Neural cell (in vitro differentiated cells): ENCODE results near the gene LPAR5. TPM values are rescaled to one million over a fixed set of nuclear protein-coding genes. Genes with fewer than 3 reads are reported as not detected.

ENCODE experiments used
- H2AFZ ChIP-seq: fragments of 200-600, 300-800 bp; sonication (generic), shearing (Covaris generic); 2 replicates; pipeline ENCODE4 v1.6.0; 2014; ENCODE audit warnings: low read depth, mild to moderate bottlenecking, antibody characterized with exemption, low read length, moderate library complexity
- H3F3A ChIP-seq: fragments of 200-600 bp; shearing (Covaris generic); 2 replicates; pipeline ENCODE4 v1.6.1; 2016; ENCODE audit warnings: mild to moderate bottlenecking, moderate library complexity, mixed read lengths, antibody characterized with exemption, low read length; ENCODE audit not compliant: insufficient read depth, poor library complexity, severe bottlenecking
- H3K27ac ChIP-seq: fragments of 200-600, 300-800 bp; sonication (generic), shearing (Covaris generic); 2 replicates; pipeline ENCODE4 v1.5.1; 2014; ENCODE audit warnings: mild to moderate bottlenecking, low read length, moderate library complexity
- H3K27me3 ChIP-seq: fragments of 300-800, 200-600 bp; sonication (generic), shearing (Covaris generic); 2 replicates; pipeline ENCODE4 v1.6.0; 2014; ENCODE audit warnings: mild to moderate bottlenecking, low read depth, low read length, moderate library complexity; ENCODE audit not compliant: insufficient read depth
- H3K36me3 ChIP-seq: fragments of 300-800, 200-600 bp; sonication (generic), shearing (Covaris generic); 2 replicates; pipeline ENCODE4 v1.5.1; 2014; ENCODE audit warnings: mild to moderate bottlenecking, antibody characterized with exemption, low read length, moderate library complexity; ENCODE audit not compliant: insufficient read depth
- H3K4me2 ChIP-seq: fragments of 300-800, 200-600 bp; sonication (generic), shearing (Covaris generic); 2 replicates; pipeline ENCODE4 v1.6.0; 2014; ENCODE audit warnings: mild to moderate bottlenecking, low read length
- H3K4me3 ChIP-seq: fragments of 300-800, 200-600 bp; sonication (generic), shearing (Covaris generic); 2 replicates; pipeline ENCODE4 v1.5.1; 2014; ENCODE audit warnings: mild to moderate bottlenecking, low read length, moderate library complexity
- H3K79me2 ChIP-seq: fragments of 200-600 bp; shearing (Covaris generic); replicated peaks from 2 replicates; pipeline ENCODE4 v1.6.0; 2014; ENCODE audit warnings: mild to moderate bottlenecking, low read length, moderate library complexity; ENCODE audit not compliant: insufficient read depth
- H3K9ac ChIP-seq: fragments of 300-800, 200-600 bp; sonication (generic), shearing (Covaris generic); 2 replicates; pipeline ENCODE4 v1.6.1; 2016; ENCODE audit warnings: mild to moderate bottlenecking, low read length, mixed read lengths
- H3K9me2 ChIP-seq: fragments of 200-600 bp; shearing (Covaris generic); 2 replicates; pipeline ENCODE4 v1.6.1; 2016; ENCODE audit warnings: mild to moderate bottlenecking, low read length, mixed read lengths; ENCODE audit not compliant: insufficient read depth
- H3K9me3 ChIP-seq: fragments of 200-600, 300-800 bp; sonication (generic), shearing (Covaris generic); 2 replicates; pipeline ENCODE4 v1.6.1; 2016; ENCODE audit warnings: mild to moderate bottlenecking, mixed run types, low read length, moderate library complexity, mixed read lengths
- H4K20me1 ChIP-seq: fragments of 200-600 bp; shearing (Covaris generic); 2 replicates; pipeline ENCODE4 v1.6.1; 2016; ENCODE audit warnings: mild to moderate bottlenecking, mixed run types; ENCODE audit not compliant: insufficient read depth
- CTCF ChIP-seq: fragments of 450-650 bp; IDR thresholded peaks from 2 replicates; pipeline ENCODE4 v1.5.1; 2014; ENCODE audit warnings: antibody characterized with exemption, mild to moderate bottlenecking, moderate library complexity; ENCODE audit not compliant: poor library complexity, severe bottlenecking
- EP300 ChIP-seq: fragments of 450-650 bp; conservative IDR thresholded peaks from 2 replicates; pipeline ENCODE4 v1.6.1; 2014; ENCODE audit warnings: antibody characterized with exemption, mild to moderate bottlenecking, moderate library complexity; ENCODE audit not compliant: poor library complexity, severe bottlenecking
- EZH2 ChIP-seq: fragments of 200-600, 300-800 bp; shearing (Covaris generic), sonication (generic); IDR thresholded peaks from 2 replicates; pipeline ENCODE4 v1.6.1; 2014; ENCODE audit warnings: antibody characterized with exemption, low read length, borderline replicate concordance, mild to moderate bottlenecking; ENCODE audit not compliant: insufficient read depth, poor library complexity, severe bottlenecking
- MXI1 ChIP-seq: fragments of 450-650 bp; conservative IDR thresholded peaks from 2 replicates; pipeline ENCODE4 v1.6.1; 2014; ENCODE audit warnings: antibody characterized with exemption, mild to moderate bottlenecking; ENCODE audit not compliant: poor library complexity, severe bottlenecking
- POLR2AphosphoS5 ChIP-seq: IDR thresholded peaks from 2 replicates; pipeline ENCODE4 v1.6.1; 2012
- RAD21 ChIP-seq: fragments of 450-650 bp; conservative IDR thresholded peaks from 2 replicates; pipeline ENCODE4 v1.6.1; 2014; ENCODE audit warnings: antibody characterized with exemption, mild to moderate bottlenecking, moderate library complexity
- REST ChIP-seq: IDR thresholded peaks from 2 replicates; pipeline ENCODE4 v1.6.1; 2012; ENCODE audit warnings: borderline replicate concordance
- SMC3 ChIP-seq: fragments of 450-650 bp; conservative IDR thresholded peaks from 2 replicates; pipeline ENCODE4 v1.6.1; 2014; ENCODE audit warnings: antibody characterized with exemption, mild to moderate bottlenecking, moderate library complexity; ENCODE audit not compliant: poor library complexity
- TAF1 ChIP-seq: IDR thresholded peaks from 2 replicates; pipeline ENCODE4 v1.6.1; 2012; ENCODE audit warnings: low read depth
- polyA plus RNA-seq: library from polyadenylated mRNA; depleted of rRNA; stranded (reverse); fragments of >200 nt; gene quantifications from 2 replicates; pipeline ENCODE4 v1.2.3, GENCODE V29; 2014

LPAR5 gene
- polyA plus RNA-seq, 1 donor from 2014 or later: not detected

- Histone ChIP-seq H3K9me2 (no peaks in the 10 kb centered on the region), H3K36me3 (peaks cover 14% of the 10 kb centered on the region), H4K20me1 (no peaks in the 10 kb centered on the region), H2AFZ (no peak overlapping the region), H3K27ac (no peak overlapping the region), H3K4me3 (no peak overlapping the region), H3K27me3 (no peaks in the 10 kb centered on the region), H3K9me3 (no peaks in the 10 kb centered on the region), H3K4me2 (no peak overlapping the region), H3K9ac (no peak overlapping the region), H3F3A (no peaks in the 10 kb centered on the region), H3K79me2 (no peaks in the 10 kb centered on the region)
- TF ChIP-seq CTCF (no peak), TAF1 (no peak), MXI1 (no peak), EP300 (no peak), REST (no peak), SMC3 (no peak), POLR2AphosphoS5 (no peak), EZH2 (no peak), RAD21 (no peak)
These were observed 61.0 kb downstream of the LPAR5 start for GRCh38 chr12:6574576-6575295.

- no peaks in the 10 kb centered on the region for H4K20me1 ChIP-seq
These were observed 62.8 kb downstream of the LPAR5 start for GRCh38 chr12:6573001-6573400.

More at GRCh38 chr12:6573001-6573400, 62.8 kb downstream of the LPAR5 start:
- H3K4me2 ChIP-seq: no peak overlapping the region
- no peaks in the 10 kb centered on the region for H3K9me3 ChIP-seq
- H3F3A ChIP-seq: no peaks in the 10 kb centered on the region
- H3K9ac ChIP-seq: no peak overlapping the region
- no peaks in the 10 kb centered on the region for H3K27me3 ChIP-seq
- no peak overlapping the region for H3K27ac ChIP-seq
- no peaks in the 10 kb centered on the region for H3K79me2 ChIP-seq
- H2AFZ ChIP-seq: no peak overlapping the region
- TF ChIP-seq TAF1: no peak
- TF ChIP-seq RAD21: no peak
- no peak for TF ChIP-seq MXI1
- no peak for TF ChIP-seq EP300
- TF ChIP-seq EZH2: no peak
- TF ChIP-seq POLR2AphosphoS5: no peak
- no peak for TF ChIP-seq REST
- no peak for TF ChIP-seq CTCF
- TF ChIP-seq SMC3: no peak
- H3K4me3 ChIP-seq: no peak overlapping the region
- H3K9me2 ChIP-seq: no peaks in the 10 kb centered on the region
- peaks cover 14% of the 10 kb centered on the region for H3K36me3 ChIP-seq
